Neuron (in vitro differentiated cells): ENCODE data around the gene COL18A1.

Experiments used
- H2AFZ ChIP-seq: one replicate; pipeline ENCODE4 v1.6.1; 2013; ENCODE audit warnings: low read depth, mild to moderate bottlenecking, inconsistent platforms, low read length, moderate library complexity
- H3K27me3 ChIP-seq: one replicate; pipeline ENCODE4 v1.6.1; 2013; ENCODE audit warnings: low read length; ENCODE audit not compliant: insufficient read depth
- H3K36me3 ChIP-seq: one replicate; pipeline ENCODE4 v1.6.1; 2013; ENCODE audit warnings: low read length; ENCODE audit not compliant: insufficient read depth
- H3K4me1 ChIP-seq: one replicate; pipeline ENCODE4 v1.6.1; 2013; ENCODE audit warnings: low read length; ENCODE audit not compliant: insufficient read depth
- H3K4me3 ChIP-seq: 2 replicates; pipeline ENCODE4 v1.5.1; 2013; ENCODE audit warnings: mild to moderate bottlenecking, low read length, moderate library complexity
- H3K9me3 ChIP-seq: one replicate; pipeline ENCODE4 v1.6.1; 2013; ENCODE audit warnings: low read length

COL18A1 gene

DNA sequence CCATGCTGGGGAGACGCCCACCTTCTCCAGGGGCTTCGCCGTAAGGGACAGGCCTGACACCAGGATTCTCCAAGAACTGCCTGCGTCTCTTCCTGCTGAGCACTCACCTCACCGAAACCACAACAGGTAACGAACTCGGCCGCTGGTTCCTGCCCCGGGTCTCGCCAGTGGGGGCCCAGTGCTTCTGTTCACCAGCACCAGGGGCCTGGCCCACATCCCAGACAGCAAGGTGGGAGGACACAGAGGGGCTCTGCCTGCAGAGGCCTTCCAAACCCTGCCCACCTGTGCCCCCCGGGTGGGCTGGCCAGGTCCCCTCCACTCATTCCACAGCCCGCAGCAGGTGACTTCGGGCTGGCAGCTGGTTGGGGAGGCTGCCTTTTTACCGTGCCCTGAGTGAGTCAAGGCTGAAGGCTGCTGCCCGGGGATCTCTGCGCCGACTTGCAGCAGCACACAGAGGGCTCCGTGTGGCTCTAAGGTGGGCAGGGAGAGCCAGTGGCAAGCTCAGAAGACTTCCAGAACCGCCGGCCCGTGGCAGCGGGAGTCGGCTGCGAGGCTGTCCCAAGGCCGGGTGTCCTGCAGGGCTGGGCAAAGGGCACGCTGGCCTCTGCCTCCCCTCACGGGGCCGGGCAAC, 14.7 kb upstream of the COL18A1 start:
- Histone ChIP-seq H3K9me3 (no peaks in the 10 kb centered on the region), H3K27me3 (peaks cover 43% of the 10 kb centered on the region), H3K36me3 (no peaks in the 10 kb centered on the region), H3K4me1 (no peaks in the 10 kb centered on the region), H2AFZ (no peak overlapping the region), H3K4me3 (no peak overlapping the region)

DNA sequence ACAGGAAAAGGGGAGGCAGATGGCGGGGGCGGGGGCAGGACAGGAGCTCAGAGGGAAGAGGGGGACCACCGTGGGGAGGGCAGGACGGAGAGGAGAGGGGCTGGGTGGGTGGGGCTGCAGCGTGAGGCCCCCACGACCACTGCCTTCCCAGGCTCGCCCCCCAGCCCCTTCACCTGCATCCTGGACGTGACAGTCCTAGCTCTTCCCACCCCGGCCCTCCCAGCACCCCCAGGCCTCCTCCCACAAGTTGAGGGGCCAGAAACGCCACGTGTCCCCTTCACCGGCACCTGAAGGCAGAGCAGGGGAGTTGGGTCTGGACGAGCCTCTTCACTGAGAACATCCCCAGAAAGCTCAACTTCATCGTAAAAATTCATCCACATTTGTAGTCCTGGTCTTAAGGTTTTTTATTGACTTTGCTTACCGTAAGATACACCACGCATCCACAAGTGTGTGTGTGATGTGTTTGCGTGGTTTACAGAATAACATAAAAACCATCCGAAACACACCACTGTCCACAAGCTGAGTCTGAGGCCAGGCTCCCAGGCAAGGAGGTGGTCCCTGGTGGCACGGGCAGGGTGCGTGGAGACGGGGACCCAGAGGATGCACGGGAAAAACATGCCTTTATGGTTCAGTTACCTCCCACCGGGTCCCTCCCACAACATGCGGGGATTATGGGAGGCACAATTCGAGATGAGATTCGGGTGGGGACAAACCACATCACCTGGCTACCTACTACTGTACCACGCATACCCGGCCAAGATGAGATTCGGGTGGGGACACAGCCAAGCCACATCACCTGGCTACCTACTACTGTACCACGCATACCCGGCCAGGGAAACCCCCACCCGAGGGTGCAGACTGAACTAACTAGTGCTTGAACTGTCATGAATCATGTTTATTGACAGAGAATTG, 13.9 kb upstream of the COL18A1 start:
- Histone ChIP-seq H3K36me3 (no peaks in the 10 kb centered on the region), H3K9me3 (peaks cover 2% of the 10 kb centered on the region), H3K4me3 (no peak overlapping the region), H3K27me3 (peaks cover 40% of the 10 kb centered on the region), H3K4me1 (no peaks in the 10 kb centered on the region), H2AFZ (no peak overlapping the region)

DNA sequence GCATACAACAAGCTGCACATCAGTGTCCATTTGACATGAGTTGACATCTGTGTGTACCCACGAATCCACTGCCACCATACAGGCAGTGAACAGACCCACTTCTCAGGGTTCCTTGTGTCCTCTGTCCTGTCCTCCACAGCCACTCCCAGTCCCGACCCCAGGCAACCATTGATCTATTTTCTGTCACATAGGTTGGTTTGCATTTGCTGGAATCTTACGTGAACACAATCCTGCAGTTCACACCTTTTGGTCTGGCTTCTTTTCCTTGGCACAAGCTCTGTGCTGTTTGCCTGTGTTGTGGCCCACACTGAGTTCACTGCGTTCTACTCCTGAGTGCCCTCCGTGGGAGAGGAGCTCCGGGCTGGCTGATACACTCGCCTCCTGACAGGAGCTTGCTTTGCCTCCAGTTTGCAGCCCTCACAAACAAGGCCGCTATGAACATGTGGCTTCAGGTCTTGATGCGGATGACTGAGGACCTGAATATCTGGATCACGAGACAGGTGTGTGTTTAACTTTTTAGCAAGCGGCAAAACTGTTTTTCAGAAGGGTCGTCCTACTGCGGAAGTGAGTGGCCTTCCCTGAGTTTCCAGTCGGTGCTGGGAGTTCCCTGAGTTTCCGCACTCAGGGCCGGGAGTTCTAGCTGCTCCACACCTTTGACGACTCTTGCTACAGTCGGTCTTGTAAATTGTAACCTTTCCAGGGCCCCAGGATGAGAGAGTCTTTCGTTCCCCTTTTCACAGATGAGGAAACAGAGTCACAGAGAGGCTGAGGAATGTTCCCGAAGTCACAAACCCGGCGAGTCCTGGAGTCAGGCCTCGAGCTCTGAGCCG, 13.0 kb upstream of the COL18A1 start:
- H3K4me3 ChIP-seq = no peak overlapping the region
- H2AFZ ChIP-seq = no peak overlapping the region
- H3K4me1 ChIP-seq = no peaks in the 10 kb centered on the region
- peaks cover 2% of the 10 kb centered on the region for H3K9me3 ChIP-seq
- H3K27me3 ChIP-seq = peaks cover 34% of the 10 kb centered on the region
- H3K36me3 ChIP-seq = no peaks in the 10 kb centered on the region

GRCh38 chr21:45392573-45392971, 12.4 kb upstream of the COL18A1 start:
- peaks cover 2% of the 10 kb centered on the region for H3K9me3 ChIP-seq
- H3K4me1 ChIP-seq = no peaks in the 10 kb centered on the region
- H3K4me3 ChIP-seq = no peak overlapping the region
- H3K36me3 ChIP-seq = no peaks in the 10 kb centered on the region
- peaks cover 34% of the 10 kb centered on the region for H3K27me3 ChIP-seq
- no peak overlapping the region for H2AFZ ChIP-seq

GRCh38 chr21:45393021-45393420, 11.9 kb upstream of the COL18A1 start:
- Histone ChIP-seq H3K27me3 (peaks cover 33% of the 10 kb centered on the region), H3K4me3 (no peak overlapping the region), H3K36me3 (no peaks in the 10 kb centered on the region), H3K9me3 (peaks cover 2% of the 10 kb centered on the region), H2AFZ (no peak overlapping the region), H3K4me1 (no peaks in the 10 kb centered on the region)

- no peak overlapping the region for H3K4me3 ChIP-seq
- H3K9me3 ChIP-seq = peaks cover 2% of the 10 kb centered on the region
- peaks cover 28% of the 10 kb centered on the region for H3K27me3 ChIP-seq
- no peak overlapping the region for H2AFZ ChIP-seq
- H3K36me3 ChIP-seq = no peaks in the 10 kb centered on the region
- H3K4me1 ChIP-seq = no peaks in the 10 kb centered on the region
Observed at GRCh38 chr21:45393833-45394638, 10.9 kb upstream of the COL18A1 start.

DNA sequence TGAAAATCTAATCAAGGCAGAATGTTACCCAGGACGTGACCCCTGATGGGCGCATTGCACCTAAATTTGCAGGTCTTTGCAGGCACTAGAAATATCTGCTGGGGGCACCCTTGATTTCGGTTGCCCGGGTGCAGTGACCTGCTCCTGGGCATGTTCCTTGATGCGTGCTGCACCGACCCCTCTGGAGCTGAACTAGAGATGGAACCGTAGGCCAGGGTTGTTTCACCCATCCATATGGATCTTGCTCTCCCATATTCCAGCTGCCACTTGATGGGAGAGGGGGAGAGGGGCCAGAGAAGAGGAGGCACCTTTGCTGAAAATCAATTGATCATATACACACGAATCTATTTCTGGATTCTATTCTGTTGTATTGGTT, 8.4 kb upstream of the COL18A1 start:
- no peak overlapping the region for H3K4me3 ChIP-seq
- H2AFZ ChIP-seq = no peak overlapping the region
- H3K27me3 ChIP-seq = peaks cover 20% of the 10 kb centered on the region
- no peaks in the 10 kb centered on the region for H3K36me3 ChIP-seq
- H3K9me3 ChIP-seq = peaks cover 2% of the 10 kb centered on the region
- no peaks in the 10 kb centered on the region for H3K4me1 ChIP-seq

GRCh38 chr21:45397381-45397780, 7.6 kb upstream of the COL18A1 start:
- H3K9me3 ChIP-seq = peaks cover 2% of the 10 kb centered on the region
- no peak overlapping the region for H3K4me3 ChIP-seq
- H2AFZ ChIP-seq = no peak overlapping the region
- H3K4me1 ChIP-seq = no peaks in the 10 kb centered on the region
- H3K36me3 ChIP-seq = no peaks in the 10 kb centered on the region
- peaks cover 23% of the 10 kb centered on the region for H3K27me3 ChIP-seq

- H3K27me3 ChIP-seq = peaks cover 33% of the 10 kb centered on the region
- H3K36me3 ChIP-seq = no peaks in the 10 kb centered on the region
- H3K4me1 ChIP-seq = peaks cover 5% of the 10 kb centered on the region
- H3K9me3 ChIP-seq = peaks cover under 1% of the 10 kb centered on the region
- H3K4me3 ChIP-seq = no peak overlapping the region
- no peak overlapping the region for H2AFZ ChIP-seq
Observed at GRCh38 chr21:45401054-45401518, 3.9 kb upstream of the COL18A1 start.

- Histone ChIP-seq H3K9me3 (no peaks in the 10 kb centered on the region), H3K27me3 (peaks cover 43% of the 10 kb centered on the region), H2AFZ (no peak overlapping the region), H3K4me3 (no peak overlapping the region), H3K4me1 (peaks cover 9% of the 10 kb centered on the region), H3K36me3 (no peaks in the 10 kb centered on the region)
Observed at GRCh38 chr21:45401916-45402900, 2.8 kb upstream of the COL18A1 start.

GRCh38 chr21:45403133-45403824, 1.7 kb upstream of the COL18A1 start:
- H3K27me3 ChIP-seq = peaks cover 53% of the 10 kb centered on the region
- H3K4me1 ChIP-seq = peaks cover 9% of the 10 kb centered on the region
- no peaks in the 10 kb centered on the region for H3K36me3 ChIP-seq
- H3K4me3 ChIP-seq = no peak overlapping the region
- H2AFZ ChIP-seq = no peak overlapping the region
- no peaks in the 10 kb centered on the region for H3K9me3 ChIP-seq
